ENCODE measurements around the gene ZP3. TPM values are rescaled to one million over a fixed set of nuclear protein-coding genes. Genes with fewer than 3 reads are reported as not detected.
"Not testable (repeated sequence)": the region's sequence is repeated elsewhere in the genome, so short reads cannot be mapped to it uniquely, and the experiment has no call there.

Gene ZP3
- total and polyA plus RNA-seq, 2 experiments from 2014 or later = 0.77 to 2.4 TPM

DNA sequence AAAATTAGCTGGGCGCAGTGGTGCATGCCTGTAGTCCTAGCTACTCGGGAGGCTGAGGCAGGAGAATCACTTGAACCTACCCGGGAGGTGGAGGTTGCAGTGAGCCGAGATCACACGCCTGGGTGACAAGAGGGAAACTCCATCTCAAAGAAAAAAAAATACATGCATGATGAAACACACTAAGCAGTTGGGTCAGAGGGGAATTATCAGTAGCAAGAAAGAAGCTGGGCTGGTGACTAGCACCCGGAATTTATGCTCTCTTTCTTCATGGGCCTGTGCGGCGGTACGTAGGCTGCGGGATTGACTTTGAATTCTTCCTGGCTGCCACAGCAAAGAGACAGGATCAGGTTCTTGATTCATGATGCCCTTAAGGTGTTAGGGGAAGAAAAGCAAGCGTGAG, 54.9 kb downstream of the ZP3 start:
- H3K27ac ChIP-seq; H3K36me3 ChIP-seq; H3K27me3 ChIP-seq; H3K4me3 ChIP-seq; H3K4me1 ChIP-seq (ENCODE audit: low read depth); DNase-seq (ENCODE audit: low read depth in 1 of 2, low spot score in 1 of 2); H3K9me3 ChIP-seq (ENCODE audit: low read depth): not testable (repeated sequence)

GRCh38 chr7:76480403-76481253, 55.9 kb downstream of the ZP3 start:
- H3K36me3 ChIP-seq; H3K4me3 ChIP-seq; H3K27ac ChIP-seq; H3K9me3 ChIP-seq (ENCODE audit: low read depth); H3K27me3 ChIP-seq; H3K4me1 ChIP-seq (ENCODE audit: low read depth); DNase-seq (ENCODE audit: low read depth in 1 of 2, low spot score in 1 of 2): not testable (repeated sequence)

- DNase-seq (ENCODE audit: low read depth in 1 of 2, low spot score in 1 of 2) = not testable (repeated sequence)
Observed at GRCh38 chr7:76482660-76483059, 57.9 kb downstream of the ZP3 start.

DNA sequence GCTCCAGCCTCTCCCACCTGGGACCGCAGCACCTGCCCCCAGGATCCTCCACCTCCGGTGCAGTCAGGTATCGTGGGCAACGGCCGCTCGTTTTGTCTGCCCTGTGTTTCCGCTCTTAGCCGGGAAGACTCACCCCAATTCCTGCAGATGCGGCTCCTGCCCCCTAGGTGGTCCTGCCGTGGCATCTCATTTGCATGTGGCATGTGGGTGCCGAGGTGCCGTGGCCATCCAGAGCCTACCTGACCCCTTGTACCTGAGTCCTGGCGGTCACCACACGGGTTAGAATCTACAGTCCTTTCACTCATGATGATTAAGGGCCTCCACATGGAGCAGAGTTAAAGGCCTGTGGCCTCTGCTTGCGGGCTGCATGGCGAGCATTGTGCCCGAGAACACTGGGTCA, 58.3 kb downstream of the ZP3 start:
- H3K27ac ChIP-seq; H3K27me3 ChIP-seq; H3K4me3 ChIP-seq; H3K4me1 ChIP-seq (ENCODE audit: low read depth); H3K36me3 ChIP-seq; H3K9me3 ChIP-seq (ENCODE audit: low read depth); DNase-seq (ENCODE audit: low read depth in 1 of 2, low spot score in 1 of 2): not testable (repeated sequence)

More at GRCh38 chr7:76482660-76483059, 57.9 kb downstream of the ZP3 start:
- not testable (repeated sequence) for H3K36me3 ChIP-seq; H3K27me3 ChIP-seq; H3K9me3 ChIP-seq (ENCODE audit: low read depth); H3K4me3 ChIP-seq; H3K4me1 ChIP-seq (ENCODE audit: low read depth); H3K27ac ChIP-seq

DNA sequence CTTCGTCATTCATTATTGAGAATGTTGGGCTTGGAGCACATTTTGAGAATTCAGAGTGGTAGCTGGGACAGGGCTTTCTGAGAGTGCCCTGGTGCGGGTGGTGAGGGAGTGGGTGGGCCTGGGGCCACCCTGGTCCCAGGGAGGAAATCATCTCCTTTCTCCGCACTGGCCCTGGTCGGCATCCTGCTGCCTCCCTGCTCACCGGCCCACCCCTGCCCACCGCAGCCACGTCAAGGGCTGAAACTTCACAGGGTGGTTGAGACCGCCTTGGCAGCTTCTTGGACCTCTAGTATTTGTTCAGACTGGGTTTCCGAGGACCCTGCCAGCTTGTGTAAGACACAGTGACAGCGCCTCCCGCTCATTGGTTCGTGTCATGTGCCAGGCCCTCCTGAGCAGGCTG, 59.7 kb downstream of the ZP3 start:
- H3K36me3 ChIP-seq; H3K27me3 ChIP-seq; H3K4me3 ChIP-seq; H3K9me3 ChIP-seq (ENCODE audit: low read depth); DNase-seq (ENCODE audit: low read depth in 1 of 2, low spot score in 1 of 2); H3K4me1 ChIP-seq (ENCODE audit: low read depth); H3K27ac ChIP-seq: not testable (repeated sequence)

DNA sequence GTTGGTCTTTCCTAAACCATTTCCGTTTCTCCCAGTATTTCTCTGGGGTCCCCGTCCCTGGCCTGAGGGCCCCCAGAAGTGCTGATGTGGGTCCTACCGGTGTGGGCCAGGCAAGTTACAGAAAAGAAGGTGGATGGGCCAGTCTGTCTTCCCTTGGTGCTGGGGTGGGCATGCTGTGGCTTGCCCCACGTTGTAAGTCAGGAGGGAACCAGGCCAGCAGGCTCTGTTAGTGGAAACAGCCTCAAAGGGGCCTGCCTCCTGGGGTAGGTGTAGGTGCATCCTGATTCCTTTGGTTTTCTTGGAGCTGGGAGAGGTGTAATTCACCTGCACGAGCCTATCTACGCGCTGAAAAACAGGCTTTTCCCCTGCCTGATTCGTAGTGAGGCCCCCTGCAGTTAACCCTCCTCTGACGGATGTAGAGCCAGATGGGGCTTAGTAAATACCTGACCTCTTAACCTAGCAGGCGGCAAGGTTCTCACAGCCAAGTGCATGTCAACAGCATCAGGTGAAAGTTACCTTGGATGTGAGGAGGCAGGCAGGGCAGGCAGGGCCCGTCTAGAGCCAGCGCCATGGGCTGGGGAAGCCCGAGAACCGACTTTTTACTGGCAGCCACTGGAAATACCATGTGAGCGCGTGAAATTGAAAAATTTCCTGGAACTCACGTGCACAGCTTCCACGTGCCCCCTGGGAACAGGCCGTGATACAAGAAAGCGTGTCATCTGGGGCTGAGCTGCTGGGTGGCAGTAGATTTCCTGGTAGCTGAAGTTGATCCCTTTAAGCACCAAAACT, 61.3 kb downstream of the ZP3 start:
- H3K4me3 ChIP-seq; H3K27ac ChIP-seq; H3K27me3 ChIP-seq; H3K4me1 ChIP-seq (ENCODE audit: low read depth); DNase-seq (ENCODE audit: low read depth in 1 of 2, low spot score in 1 of 2); H3K9me3 ChIP-seq (ENCODE audit: low read depth); H3K36me3 ChIP-seq: not testable (repeated sequence)

DNA sequence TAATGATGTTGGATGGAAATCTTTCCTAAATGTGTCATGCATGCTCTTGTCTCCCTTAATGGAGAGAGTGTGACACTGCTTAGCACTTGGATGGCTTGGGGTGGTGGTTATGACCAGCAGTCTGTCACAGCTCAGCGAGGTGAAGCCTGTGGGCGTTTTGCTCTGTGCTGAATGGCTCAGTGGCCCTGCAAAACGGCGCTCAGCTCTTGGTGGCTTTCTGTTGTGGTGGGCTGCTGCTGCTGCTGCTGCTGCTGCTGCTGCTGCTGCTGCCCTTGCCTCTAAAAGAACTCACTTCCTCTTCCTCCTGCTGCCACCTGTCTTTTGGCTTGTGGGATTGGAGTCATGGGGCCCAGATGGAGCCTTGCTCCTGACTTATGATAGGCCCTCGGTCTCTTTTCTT, 61.9 kb downstream of the ZP3 start:
- H3K36me3 ChIP-seq; H3K27ac ChIP-seq; DNase-seq (ENCODE audit: low read depth in 1 of 2, low spot score in 1 of 2); H3K4me3 ChIP-seq; H3K27me3 ChIP-seq; H3K4me1 ChIP-seq (ENCODE audit: low read depth); H3K9me3 ChIP-seq (ENCODE audit: low read depth): not testable (repeated sequence)

- not testable (repeated sequence) for DNase-seq (ENCODE audit: low read depth in 1 of 2, low spot score in 1 of 2); H3K4me1 ChIP-seq (ENCODE audit: low read depth); H3K36me3 ChIP-seq; H3K27me3 ChIP-seq; H3K27ac ChIP-seq; H3K9me3 ChIP-seq (ENCODE audit: low read depth); H3K4me3 ChIP-seq
Observed at GRCh38 chr7:76487969-76488368, 63.2 kb downstream of the ZP3 start.

Other genes starting within 250 kb of the ZP3 start
- 0.89 and 1.2 TPM in 2 replicates for gene SRRM3, start 223.1 kb upstream of the ZP3 start, total RNA-seq
- gene SRRM3, start 223.1 kb upstream of the ZP3 start, polyA plus RNA-seq = 1.3 and 2.7 TPM in 2 replicates
- gene HSPB1, start 122.3 kb upstream of the ZP3 start, total RNA-seq = 1,267 and 1,807 TPM in 2 replicates
- 2,642 and 3,793 TPM in 2 replicates for gene HSPB1, start 122.3 kb upstream of the ZP3 start, polyA plus RNA-seq
- gene YWHAG, start 66.0 kb upstream of the ZP3 start, total RNA-seq = 90.5 and 97.9 TPM in 2 replicates
- gene YWHAG, start 66.0 kb upstream of the ZP3 start, polyA plus RNA-seq = 25.0 and 29.2 TPM in 2 replicates
- 17.3 and 33.5 TPM in 2 replicates for gene SSC4D, start 15.3 kb upstream of the ZP3 start, total RNA-seq
- gene SSC4D, start 15.3 kb upstream of the ZP3 start, polyA plus RNA-seq = 13.3 and 28.2 TPM in 2 replicates
- 21.5 and 25.9 TPM in 2 replicates for gene DTX2, start 36.8 kb downstream of the ZP3 start, total RNA-seq
- gene DTX2, start 36.8 kb downstream of the ZP3 start, polyA plus RNA-seq = 17.0 and 21.2 TPM in 2 replicates
- gene UPK3B, start 85.6 kb downstream of the ZP3 start, total RNA-seq = 0.88 and 1.5 TPM in 2 replicates
- gene UPK3B, start 85.6 kb downstream of the ZP3 start, polyA plus RNA-seq = 0.42 and 0.78 TPM in 2 replicates
- 0.11 and 1.1 TPM in 2 replicates for gene SPDYE16, start 118.3 kb downstream of the ZP3 start, total RNA-seq
- gene SPDYE16, start 118.3 kb downstream of the ZP3 start, polyA plus RNA-seq = 0.81 and 0.87 TPM in 2 replicates
- 16.3 and 17.4 TPM in 2 replicates for gene POMZP3, start 202.3 kb downstream of the ZP3 start, total RNA-seq
- gene POMZP3, start 202.3 kb downstream of the ZP3 start, polyA plus RNA-seq = 11.3 and 20.7 TPM in 2 replicates

Data from cardiac muscle cell (in vitro differentiated cells and primary cell).